Common myeloid progenitor, CD34-positive (primary cell): ENCODE data around the gene RNF32.
A peak's percentile ranks its signal among the peaks of the same experiment; 100 is the strongest.

Experiments used
- CTCF ChIA-PET: fragments of 350-600 bp; sonication (Branson Sonifier 250); formaldehyde crosslinking; loops from one replicate; lab custom pipeline; 2021; ENCODE audit warnings: antibody characterized with exemption; lab: Charles Lee
- POLR2A ChIA-PET: fragments of 350-600 bp; sonication (Branson Sonifier 250); formaldehyde crosslinking; loops from one replicate; lab custom pipeline; 2021; ENCODE audit warnings: antibody characterized with exemption; lab: Charles Lee
- DNase-seq, 3 donors: peaks; one replicate each; pipeline versions ENCODE4 v3.0.0 to v3.0.0-alpha.2; 2013
- H3K27ac ChIP-seq, 2 experiments: 1 replicate in 1 of 2; 2 replicates in 1 of 2; pipeline ENCODE4 v1.7.0; 2013; ENCODE audit warnings: inconsistent platforms in 2 of 2, low read length in 2 of 2, mild to moderate bottlenecking in 2 of 2, low read depth in 1 of 2, moderate library complexity in 1 of 2; ENCODE audit not compliant: severe bottlenecking in 2 of 2, insufficient read depth in 1 of 2, poor library complexity in 1 of 2
- H3K27me3 ChIP-seq, 5 experiments: replicated peaks in 2 of 5; 1 replicate in 3 of 5; 2 replicates in 2 of 5; pipeline versions ENCODE4 v1.6.1 to v1.7.0; 2013; ENCODE audit warnings: low read length in 4 of 5, mild to moderate bottlenecking in 2 of 5, moderate library complexity in 2 of 5, inconsistent platforms in 1 of 5; ENCODE audit not compliant: insufficient read depth in 5 of 5, control insufficient read depth in 4 of 5
- H3K36me3 ChIP-seq, 4 experiments: 1 replicate in 2 of 4; 2 replicates in 2 of 4; pipeline versions ENCODE4 v1.6.1 to v1.7.0; 2013; ENCODE audit warnings: low read length in 3 of 4, control low read depth in 1 of 4, mild to moderate bottlenecking in 1 of 4; ENCODE audit not compliant: control insufficient read depth in 4 of 4, insufficient read depth in 4 of 4
- H3K4me1 ChIP-seq, 4 experiments: 1 replicate in 3 of 4; 2 replicates in 1 of 4; pipeline versions ENCODE4 v1.6.1 to v1.7.1; 2013; ENCODE audit warnings: low read length in 3 of 4, mild to moderate bottlenecking in 3 of 4, control low read depth in 1 of 4, inconsistent platforms in 1 of 4, moderate library complexity in 1 of 4; ENCODE audit not compliant: control insufficient read depth in 4 of 4, insufficient read depth in 4 of 4; ENCODE audit errors: control extremely low read depth in 1 of 4
- H3K4me3 ChIP-seq, 7 experiments: 1 replicate in 4 of 7; 2 replicates in 3 of 7; pipeline versions ENCODE4 v1.5.1 to v1.7.0; 2013; ENCODE audit warnings: mild to moderate bottlenecking in 7 of 7, low read length in 6 of 7, moderate library complexity in 6 of 7, inconsistent platforms in 2 of 7, low read depth in 2 of 7, control low read depth in 1 of 7; ENCODE audit not compliant: insufficient read depth in 4 of 7, control insufficient read depth in 1 of 7; ENCODE audit errors: extremely low read depth in 1 of 7
- H3K9me3 ChIP-seq, 5 experiments: 1 replicate in 4 of 5; 2 replicates in 1 of 5; pipeline versions ENCODE4 v1.6.1 to v1.7.1; 2013; ENCODE audit warnings: low read length in 4 of 5, mild to moderate bottlenecking in 2 of 5, inconsistent platforms in 1 of 5, low read depth in 1 of 5, moderate library complexity in 1 of 5; ENCODE audit not compliant: control insufficient read depth in 4 of 5, insufficient read depth in 2 of 5; ENCODE audit errors: control extremely low read depth in 1 of 5
- WGBS: methylation state at CpG from one replicate; pipeline ENCODE4 v1.1.5; 2013; ENCODE audit not compliant: insufficient coverage; 5-methylcytosine and 5-hydroxymethylcytosine counted together

Gene RNF32

GRCh38 chr7:156603629-156604028 is 36.9 kb upstream of the RNF32 start:
- WGBS: 100% methylated on average over 4 of the region's 7 CpGs
- POLR2A ChIA-PET: no interaction called here

DNA sequence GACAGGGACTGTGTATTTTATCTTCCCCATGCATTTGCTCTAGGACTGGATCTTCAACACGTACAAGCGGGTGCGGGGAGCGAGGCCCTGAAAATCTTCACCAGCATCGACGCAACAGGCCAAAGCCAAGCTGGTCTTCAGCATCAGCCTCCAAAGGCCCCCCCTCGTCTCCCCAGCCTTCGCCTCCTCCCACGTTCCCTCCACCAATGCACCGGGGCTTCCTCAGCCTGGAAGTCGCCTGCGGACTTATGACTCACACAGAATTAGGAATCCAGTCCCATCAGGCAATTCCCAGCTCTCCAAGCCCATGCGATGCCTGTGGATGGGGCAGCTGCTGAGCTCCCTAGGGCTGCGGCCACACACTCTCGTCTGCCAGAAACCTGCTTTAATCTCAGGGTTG is 36.3 kb upstream of the RNF32 start:
- H3K9me3 ChIP-seq: no peaks in the 10 kb centered on the region
- ChIA-PET CTCF (interaction anchor here (2.0 kb wide), 1 partner anchor 10 kb away, joined by 6 read pairs; no protein-coding TSS in a partner anchor), POLR2A (no interaction called here)
- H3K36me3 ChIP-seq: no peaks in the 10 kb centered on the region
- H3K27ac ChIP-seq: no peak overlapping the region
- H3K4me1 ChIP-seq: peaks cover 0 to 11% (median 6%) of the 10 kb centered on the region in 4 experiments
- 91% methylated on average over 14 of the region's 15 CpGs for WGBS
- no peak overlapping the region for H3K4me3 ChIP-seq
- H3K27me3 ChIP-seq: peaks cover 0 to 39% (median 9%) of the 10 kb centered on the region in 5 experiments
- DNase-seq: no peak

More at GRCh38 chr7:156603629-156604028, 36.9 kb upstream of the RNF32 start:
- H3K36me3 ChIP-seq: no peaks in the 10 kb centered on the region
- H3K27ac ChIP-seq: no peak overlapping the region
- peaks cover 0 to 32% (median 3%) of the 10 kb centered on the region in 5 experiments for H3K27me3 ChIP-seq
- DNase-seq: no peak
- peaks cover 0 to 11% (median 6%) of the 10 kb centered on the region in 4 experiments for H3K4me1 ChIP-seq
- CTCF ChIA-PET: interaction anchor here (2.0 kb wide), 1 partner anchor 11 kb away, joined by 6 read pairs; no protein-coding TSS in a partner anchor
- H3K9me3 ChIP-seq: no peaks in the 10 kb centered on the region
- no peak overlapping the region for H3K4me3 ChIP-seq

- no peak for DNase-seq
- H3K27ac ChIP-seq: no peak overlapping the region
- H3K4me3 ChIP-seq: no peak overlapping the region
- ChIA-PET POLR2A (no interaction called here), CTCF (no interaction called here)
- WGBS: 96% methylated on average over 18 of the region's 22 CpGs
- H3K36me3 ChIP-seq: no peaks in the 10 kb centered on the region
- H3K4me1 ChIP-seq: peaks cover 0 to 11% (median 6%) of the 10 kb centered on the region in 4 experiments
- H3K27me3 ChIP-seq: peaks cover 0 to 46% (median 9%) of the 10 kb centered on the region in 5 experiments
- H3K9me3 ChIP-seq: no peaks in the 10 kb centered on the region
These were observed 35.5 kb upstream of the RNF32 start for GRCh38 chr7:156604836-156605695.

- Histone ChIP-seq H3K27ac (no peak overlapping the region), H3K4me1 (peaks cover 0 to 11% (median 6%) of the 10 kb centered on the region in 4 experiments), H3K36me3 (no peaks in the 10 kb centered on the region), H3K9me3 (no peaks in the 10 kb centered on the region), H3K4me3 (no peak overlapping the region), H3K27me3 (peaks cover 0 to 56% (median 9%) of the 10 kb centered on the region in 5 experiments)
- ChIA-PET CTCF (no interaction called here), POLR2A (no interaction called here)
- no peak for DNase-seq
- WGBS: 100% methylated on average over 1 of the region's 5 CpGs
These were observed 34.4 kb upstream of the RNF32 start for GRCh38 chr7:156606135-156606534.

GRCh38 chr7:156606691-156607331 is 33.8 kb upstream of the RNF32 start:
- ChIA-PET CTCF (no interaction called here), POLR2A (no interaction called here)
- H3K27ac ChIP-seq: no peak overlapping the region
- DNase-seq: no peak
- H3K9me3 ChIP-seq: no peaks in the 10 kb centered on the region
- no peaks in the 10 kb centered on the region for H3K36me3 ChIP-seq
- WGBS: 89% methylated on average over 3 of the region's 14 CpGs
- peaks cover 0 to 56% (median 9%) of the 10 kb centered on the region in 5 experiments for H3K27me3 ChIP-seq
- no peak overlapping the region for H3K4me3 ChIP-seq
- H3K4me1 ChIP-seq: peaks cover 0 to 11% (median 6%) of the 10 kb centered on the region in 4 experiments

- Histone ChIP-seq H3K27ac (no peak overlapping the region), H3K9me3 (no peaks in the 10 kb centered on the region), H3K36me3 (no peaks in the 10 kb centered on the region), H3K4me1 (peaks cover 0 to 11% (median 7%) of the 10 kb centered on the region in 4 experiments), H3K27me3 (peaks cover 0 to 63% (median 13%) of the 10 kb centered on the region in 5 experiments), H3K4me3 (peak overlapping the region in 6 of 7 experiments; percentile 3 to 65 (median 46))
- WGBS: 28% methylated on average over 67 of the region's 84 CpGs
- DNase-seq: peak in 2 of 3 donors; percentile 23 to 32
- CTCF ChIA-PET: no interaction called here
- POLR2A ChIA-PET: no interaction called here
These were observed 33.0 kb upstream of the RNF32 start for GRCh38 chr7:156607332-156608172.
